ENCODE measurements around the gene CES3.

DNA sequence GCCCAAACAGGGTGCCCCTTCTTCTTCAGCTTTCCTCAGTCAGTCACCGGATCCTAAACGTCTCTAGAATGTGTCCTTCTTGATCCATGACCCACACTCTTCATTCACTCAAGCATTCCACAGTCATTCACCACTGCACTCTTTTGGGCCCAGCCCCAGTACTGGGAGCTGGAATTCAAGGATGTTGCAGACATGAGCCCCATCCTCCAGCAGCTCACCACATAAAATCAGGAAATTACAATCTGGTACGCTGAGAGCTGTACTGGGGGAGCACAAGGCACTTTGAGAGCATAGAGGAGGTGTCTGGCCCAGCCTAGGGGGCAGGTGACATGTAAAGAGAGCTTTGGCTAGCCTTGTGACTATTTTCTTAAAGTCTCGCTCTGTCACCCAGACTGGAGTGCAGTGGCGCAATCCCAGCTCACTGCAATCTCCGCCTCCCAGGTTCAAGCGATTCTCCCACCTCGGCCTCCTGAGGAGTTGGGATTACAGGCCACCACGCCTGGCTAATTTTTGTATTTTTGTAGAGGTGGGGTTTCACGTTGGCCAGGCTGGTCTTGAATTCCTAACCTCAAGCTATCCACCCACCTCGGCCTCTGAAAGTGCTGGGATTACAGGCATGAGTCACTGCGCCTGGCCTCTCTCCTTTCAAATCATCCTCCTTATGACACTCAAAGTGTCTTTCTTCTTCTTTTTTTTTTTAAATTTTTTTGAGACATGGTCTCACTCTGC lies 46.0 kb downstream of the CES3 start:
- TF ChIP-seq, protein P1, sequence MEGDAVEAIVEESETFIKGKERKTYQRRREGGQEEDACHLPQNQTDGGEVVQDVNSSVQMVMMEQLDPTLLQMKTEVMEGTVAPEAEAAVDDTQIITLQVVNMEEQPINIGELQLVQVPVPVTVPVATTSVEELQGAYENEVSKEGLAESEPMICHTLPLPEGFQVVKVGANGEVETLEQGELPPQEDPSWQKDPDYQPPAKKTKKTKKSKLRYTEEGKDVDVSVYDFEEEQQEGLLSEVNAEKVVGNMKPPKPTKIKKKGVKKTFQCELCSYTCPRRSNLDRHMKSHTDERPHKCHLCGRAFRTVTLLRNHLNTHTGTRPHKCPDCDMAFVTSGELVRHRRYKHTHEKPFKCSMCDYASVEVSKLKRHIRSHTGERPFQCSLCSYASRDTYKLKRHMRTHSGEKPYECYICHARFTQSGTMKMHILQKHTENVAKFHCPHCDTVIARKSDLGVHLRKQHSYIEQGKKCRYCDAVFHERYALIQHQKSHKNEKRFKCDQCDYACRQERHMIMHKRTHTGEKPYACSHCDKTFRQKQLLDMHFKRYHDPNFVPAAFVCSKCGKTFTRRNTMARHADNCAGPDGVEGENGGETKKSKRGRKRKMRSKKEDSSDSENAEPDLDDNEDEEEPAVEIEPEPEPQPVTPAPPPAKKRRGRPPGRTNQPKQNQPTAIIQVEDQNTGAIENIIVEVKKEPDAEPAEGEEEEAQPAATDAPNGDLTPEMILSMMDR (conservative IDR thresholded peaks at IDR 0.05; ENCODE audit: low read length), result no peak
- TF ChIP-seq EZH2phosphoT487 (IDR thresholded peaks at IDR 0.05; ENCODE audit: borderline replicate concordance, low read depth, low read length), result no peak

Measured in OCI-LY7 (cell line).